WTC11 (cell line): ENCODE results near the gene S1PR3. TPM values are rescaled to one million over a fixed set of nuclear protein-coding genes. Genes with fewer than 3 reads are reported as not detected.

Source experiments
- ATAC-seq: fragments of 200-7000 bp; cut with Tn5 transposase; 2 replicates; pipeline ENCODE4 v1.10.0; 2021; ENCODE audit warnings: mild to moderate bottlenecking, moderate library complexity
- CTCF ChIA-PET: fragments of 300-600 bp; sonication (Branson Sonifier 250); formaldehyde crosslinking; loops from one replicate; lab custom pipeline; 2021; ENCODE audit warnings: antibody characterized with exemption; lab: Charles Lee
- POLR2A ChIA-PET: fragments of 350-600 bp; sonication (Branson Sonifier 250); formaldehyde crosslinking; loops from one replicate; lab custom pipeline; 2021; ENCODE audit warnings: antibody characterized with exemption; lab: Charles Lee
- DNase-seq: peaks from one replicate; pipeline ENCODE4 v3.0.0; 2021; ENCODE audit warnings: low spot score
- H3K27ac Mint-ChIP-seq: 2 replicates; pipeline ENCODE4 v1.8.0; 2021; ENCODE audit warnings: mixed read lengths
- H3K27me3 Mint-ChIP-seq: 2 replicates; pipeline ENCODE4 v1.8.0; 2021; ENCODE audit warnings: low read depth, mild to moderate bottlenecking, moderate library complexity, mixed read lengths
- H3K36me3 Mint-ChIP-seq: 2 replicates; pipeline ENCODE4 v1.8.0; 2021; ENCODE audit warnings: mixed read lengths
- H3K4me1 Mint-ChIP-seq: 2 replicates; pipeline ENCODE4 v1.8.0; 2022; ENCODE audit warnings: mixed read lengths
- H3K4me3 Mint-ChIP-seq: 2 replicates; pipeline ENCODE4 v1.8.0; 2021; ENCODE audit warnings: mild to moderate bottlenecking, moderate library complexity, mixed read lengths
- H3K9me3 Mint-ChIP-seq: 2 replicates; pipeline ENCODE4 v1.8.0; 2021; ENCODE audit warnings: mixed read lengths
- AFF4 ChIP-seq: sonication (generic); formaldehyde crosslinking; IDR thresholded peaks from 2 replicates; pipeline ENCODE4 v1.8.1; 2023; ENCODE audit warnings: mild to moderate bottlenecking, missing genetic modification reagents, borderline replicate concordance
- FOXP1 ChIP-seq: sonication (generic); formaldehyde crosslinking; IDR thresholded peaks from 2 replicates; pipeline ENCODE4 v1.8.0; 2022; ENCODE audit warnings: missing genetic modification reagents, mild to moderate bottlenecking, moderate library complexity, borderline replicate concordance
- HMGXB4 ChIP-seq: sonication (generic); formaldehyde crosslinking; IDR thresholded peaks from 2 replicates; pipeline ENCODE4 v1.8.1; 2023; ENCODE audit warnings: mild to moderate bottlenecking, moderate library complexity, missing genetic modification reagents
- MAX ChIP-seq: sonication (generic); formaldehyde crosslinking; IDR thresholded peaks from 2 replicates; pipeline ENCODE4 v1.8.0; 2022; ENCODE audit warnings: mild to moderate bottlenecking, missing genetic modification reagents
- NFE2L1 ChIP-seq: sonication (generic); formaldehyde crosslinking; IDR thresholded peaks from 2 replicates; pipeline ENCODE4 v1.8.1; 2023; ENCODE audit warnings: missing genetic modification reagents
- NR1H2 ChIP-seq: sonication (generic); formaldehyde crosslinking; IDR thresholded peaks from 2 replicates; pipeline ENCODE4 v1.9.0; 2021; ENCODE audit warnings: mild to moderate bottlenecking, moderate library complexity, missing genetic modification reagents
- RORB ChIP-seq: fragments of 250-450 bp; sonication (Bioruptor Pico); IDR thresholded peaks from 2 replicates; pipeline ENCODE4 v1.9.0; 2021; ENCODE audit warnings: mild to moderate bottlenecking
- SMAD3 ChIP-seq: sonication (generic); formaldehyde crosslinking; IDR thresholded peaks from 2 replicates; pipeline ENCODE4 v1.8.0; 2022; ENCODE audit warnings: missing genetic modification reagents, mild to moderate bottlenecking, borderline replicate concordance
- SOX15 ChIP-seq: fragments of 250-450 bp; sonication (Bioruptor Pico); IDR thresholded peaks from 2 replicates; pipeline ENCODE4 v1.9.0; 2021; ENCODE audit warnings: mild to moderate bottlenecking
- ZBTB21 ChIP-seq: sonication (generic); formaldehyde crosslinking; IDR thresholded peaks from 2 replicates; pipeline ENCODE4 v1.8.1; 2023; ENCODE audit warnings: mild to moderate bottlenecking, missing genetic modification reagents, borderline replicate concordance
- ZNF232 ChIP-seq: sonication (generic); formaldehyde crosslinking; IDR thresholded peaks from 2 replicates; pipeline ENCODE4 v1.8.0; 2022; ENCODE audit warnings: mild to moderate bottlenecking, missing genetic modification reagents
- ZNF423 ChIP-seq: fragments of 250-450 bp; sonication (Bioruptor Pico); IDR thresholded peaks from 2 replicates; pipeline ENCODE4 v2.1.2; 2022; ENCODE audit warnings: mild to moderate bottlenecking, moderate library complexity
- ZNF512 ChIP-seq: sonication (generic); formaldehyde crosslinking; IDR thresholded peaks from 2 replicates; pipeline ENCODE4 v1.8.1; 2022; ENCODE audit warnings: missing genetic modification reagents, borderline replicate concordance
- total RNA-seq: library from RNA; stranded (reverse); gene quantifications from 3 replicates; pipeline ENCODE4 v1.2.3, GENCODE V29; 2021

S1PR3 gene
- total RNA-seq, 1 experiment from 2014 or later = 7.1 TPM

GRCh38 chr9:88984543-88984883 is 6.8 kb upstream of the S1PR3 start:
- H3K27ac Mint-ChIP-seq = no peak overlapping the region
- peaks cover 28% of the 10 kb centered on the region for H3K4me1 Mint-ChIP-seq
- H3K4me3 Mint-ChIP-seq = no peak overlapping the region
- DNase-seq = no peak
- H3K36me3 Mint-ChIP-seq = peaks cover 13% of the 10 kb centered on the region
- ATAC-seq = no peak
- ChIA-PET POLR2A (no interaction called here), CTCF (no interaction called here)
- H3K27me3 Mint-ChIP-seq = peaks cover 3% of the 10 kb centered on the region
- peaks cover 25% of the 10 kb centered on the region for H3K9me3 Mint-ChIP-seq
- TF ChIP-seq AFF4 (CRISPR knock-in tag) (no peak), ZNF512 (CRISPR knock-in tag) (no peak), ZNF232 (CRISPR knock-in tag) (no peak)

- DNase-seq = no peak
- H3K4me3 Mint-ChIP-seq = no peak overlapping the region
- H3K9me3 Mint-ChIP-seq = peaks cover 20% of the 10 kb centered on the region
- H3K36me3 Mint-ChIP-seq = peaks cover 10% of the 10 kb centered on the region
- peaks cover 7% of the 10 kb centered on the region for H3K27me3 Mint-ChIP-seq
- CTCF ChIA-PET = no interaction called here
- TF ChIP-seq NFE2L1 (no peak), FOXP1 (CRISPR knock-in tag) (no peak), HMGXB4 (CRISPR knock-in tag) (no peak), MAX (CRISPR knock-in tag) (no peak), NR1H2 (no peak), ZBTB21 (CRISPR knock-in tag) (no peak), SMAD3 (CRISPR knock-in tag) (no peak), ZNF232 (CRISPR knock-in tag) (no peak)
- H3K27ac Mint-ChIP-seq = no peak overlapping the region
- no peak for ATAC-seq
- POLR2A ChIA-PET = no interaction called here
- peaks cover 36% of the 10 kb centered on the region for H3K4me1 Mint-ChIP-seq
Measured at GRCh38 chr9:88985616-88986015, 5.7 kb upstream of the S1PR3 start.

- POLR2A ChIA-PET = no interaction called here
- H3K4me1 Mint-ChIP-seq = peaks cover 27% of the 10 kb centered on the region
- no peak for ATAC-seq
Measured at GRCh38 chr9:88986776-88987175, 4.5 kb upstream of the S1PR3 start.

More at GRCh38 chr9:88986776-88987175, 4.5 kb upstream of the S1PR3 start:
- Mint-ChIP-seq H3K27ac (no peak overlapping the region), H3K36me3 (0 out of 2 replicates have a peak, but pooled peaks cover 2% of the 10 kb centered on the region), H3K27me3 (peaks cover 8% of the 10 kb centered on the region), H3K4me3 (no peak overlapping the region), H3K9me3 (peaks cover 14% of the 10 kb centered on the region)
- CTCF ChIA-PET = interaction anchor here (1.6 kb wide), 1 partner anchor 17 kb away, joined by 5 read pairs; no protein-coding TSS in a partner anchor
- no peak for DNase-seq
- TF ChIP-seq ZNF512 (CRISPR knock-in tag) (no peak), ZNF423 (CRISPR knock-in tag) (no peak), RORB (CRISPR knock-in tag) (no peak), SOX15 (no peak)
